UCSD-AML1 (cell line): ENCODE data around the gene RMND5A.
"Not testable (repeated sequence)": the region's sequence is repeated elsewhere in the genome, so short reads cannot be mapped to it uniquely, and the experiment has no call there.

Experiments
- DNase-seq: peaks from one replicate; lab custom pipeline; 2025; ENCODE audit not compliant: unreplicated experiment; lab: John Stamatoyannopoulos, UW

The RMND5A gene

DNA sequence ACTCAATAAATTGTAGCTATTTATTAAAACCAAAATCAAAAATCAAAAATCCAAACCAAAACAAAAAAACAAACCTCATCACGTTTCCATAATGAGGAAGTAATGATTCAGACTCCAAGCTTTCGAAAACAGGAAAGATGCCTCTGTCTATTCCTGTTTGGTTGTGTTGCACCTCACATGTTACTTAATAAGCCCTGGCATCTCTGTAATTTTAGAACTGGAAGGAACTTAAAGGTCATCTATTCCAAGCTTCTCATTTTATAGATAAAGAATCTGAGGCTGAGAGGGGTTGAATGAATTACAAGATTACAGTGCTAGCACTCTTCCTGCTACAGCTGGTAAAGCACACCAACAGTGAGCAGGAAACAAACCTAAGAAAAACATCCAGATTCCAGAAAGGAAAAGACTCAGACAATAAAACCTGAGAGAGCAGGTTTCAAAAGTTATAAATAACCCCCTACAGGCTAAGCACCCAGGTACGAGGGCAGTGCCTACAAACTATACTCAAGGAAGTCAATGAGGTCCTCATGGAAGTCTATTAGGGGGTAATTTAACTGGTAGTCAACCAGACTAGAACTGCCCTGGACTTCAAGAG is 5.4 kb upstream of the RMND5A start:
- not testable (repeated sequence) for DNase-seq

GRCh38 chr2:86719263-86719636 is 841 bp upstream of the RMND5A start:
- DNase-seq, result not testable (repeated sequence)

GRCh38 chr2:86720540-86721320 is 639 bp downstream of the RMND5A start:
- DNase-seq, result peak; percentile 48

DNA sequence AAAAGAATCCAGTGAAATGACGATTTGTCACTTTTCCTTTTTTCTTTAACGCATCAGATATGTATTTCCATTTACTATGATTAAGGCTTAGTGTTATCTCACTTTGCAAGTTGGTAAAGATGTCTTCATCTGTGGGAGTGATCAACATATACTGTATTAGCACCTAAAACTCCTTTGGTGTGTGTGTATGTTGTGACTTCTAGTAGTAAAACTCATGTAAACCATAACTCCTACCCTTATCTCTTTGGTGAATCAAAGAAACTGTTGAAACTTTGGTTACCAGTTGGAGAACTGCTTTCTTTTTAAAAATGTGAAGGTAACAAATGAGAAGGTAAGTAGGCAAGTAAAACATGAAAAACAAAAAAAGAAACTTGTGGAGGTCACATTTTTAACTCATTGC is 5.6 kb downstream of the RMND5A start:
- DNase-seq, result not testable (repeated sequence)

DNA sequence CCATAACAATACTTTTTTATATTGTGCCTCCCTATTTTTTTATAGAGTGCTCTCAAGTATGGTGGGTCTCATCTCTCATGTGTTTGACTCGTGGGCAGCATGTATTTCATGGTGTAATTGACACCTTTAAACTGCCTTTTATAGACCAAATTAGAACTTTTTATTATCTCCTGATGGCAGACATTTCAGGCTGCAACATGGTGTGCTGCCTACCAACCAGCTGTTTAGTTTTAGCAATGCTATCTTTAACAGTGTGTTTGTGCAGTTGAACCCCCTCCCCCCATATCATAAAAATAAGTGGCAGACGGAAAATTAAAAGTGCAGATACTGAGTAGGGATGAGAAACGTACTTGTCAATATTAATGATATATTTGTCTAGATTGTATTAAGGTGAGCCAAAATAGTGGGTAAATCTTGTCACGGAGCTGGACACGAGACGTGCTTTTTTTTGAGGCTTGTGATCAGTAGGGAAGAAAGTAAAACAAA is 12.0 kb downstream of the RMND5A start:
- not testable (repeated sequence) for DNase-seq

GRCh38 chr2:86732837-86733236 is 12.7 kb downstream of the RMND5A start:
- not testable (repeated sequence) for DNase-seq

- DNase-seq, result not testable (repeated sequence)
Measured at GRCh38 chr2:86733528-86733927, 13.4 kb downstream of the RMND5A start.

- DNase-seq, result not testable (repeated sequence)
Measured at GRCh38 chr2:86734896-86735295, 14.8 kb downstream of the RMND5A start.

DNA sequence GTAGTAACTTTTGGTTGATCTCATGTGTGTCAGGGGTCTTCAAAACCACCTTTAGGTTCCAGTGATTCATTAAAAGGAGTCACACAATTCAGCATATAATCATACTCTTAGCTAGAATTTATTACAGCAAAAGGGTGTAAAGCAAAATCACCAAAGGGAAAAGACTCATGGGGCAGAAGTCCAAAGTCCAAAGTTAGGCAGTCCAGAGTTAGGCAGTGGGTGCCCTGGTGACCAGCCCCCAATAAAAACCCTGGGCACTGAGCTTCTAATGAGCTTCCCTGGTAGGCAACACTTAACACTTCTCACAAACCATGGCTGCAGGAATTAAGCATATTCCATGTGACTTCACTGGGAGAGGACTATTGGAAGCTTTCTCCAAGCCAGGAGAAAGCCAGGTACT is 19.4 kb downstream of the RMND5A start:
- not testable (repeated sequence) for DNase-seq

DNA sequence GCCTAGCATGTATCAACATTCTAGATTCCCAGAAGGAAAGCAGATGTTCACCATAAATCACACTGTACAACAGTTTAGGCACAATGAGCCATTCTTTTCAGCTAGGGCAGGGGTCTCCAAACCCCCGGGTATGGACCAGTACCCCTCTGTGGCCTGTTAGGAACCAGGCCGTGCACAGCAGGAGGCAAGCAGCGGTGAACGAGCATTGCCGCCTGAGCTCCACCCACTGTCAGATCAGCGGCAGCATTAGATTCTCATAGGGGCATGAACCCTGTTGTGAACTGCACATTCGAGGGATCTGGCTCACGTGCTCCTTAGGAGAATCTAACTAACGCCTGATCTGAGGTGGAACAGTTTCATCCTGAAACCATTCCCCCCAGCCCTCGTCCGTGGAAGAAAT is 19.8 kb downstream of the RMND5A start:
- not testable (repeated sequence) for DNase-seq

GRCh38 chr2:86741889-86742498 is 21.9 kb downstream of the RMND5A start:
- not testable (repeated sequence) for DNase-seq

DNA sequence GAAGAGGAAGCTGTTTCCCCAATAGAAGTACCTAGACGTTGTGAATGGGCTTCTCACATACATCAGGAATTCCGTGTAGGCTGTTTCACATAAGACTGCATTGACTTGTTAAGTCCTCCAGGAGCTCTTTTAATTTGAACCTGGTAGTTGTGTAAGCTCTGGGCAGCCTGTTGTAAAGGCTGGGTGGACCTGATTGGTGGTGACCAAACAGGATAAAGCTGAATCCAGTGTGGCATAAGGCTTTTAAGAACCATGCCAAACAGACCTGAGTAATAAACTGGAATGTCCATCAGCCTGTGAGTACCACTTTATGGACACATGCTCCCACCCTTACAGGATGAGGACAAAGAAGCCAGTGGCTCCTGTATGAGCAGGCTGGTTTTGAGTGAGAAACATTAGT is 24.1 kb downstream of the RMND5A start:
- no peak for DNase-seq

DNA sequence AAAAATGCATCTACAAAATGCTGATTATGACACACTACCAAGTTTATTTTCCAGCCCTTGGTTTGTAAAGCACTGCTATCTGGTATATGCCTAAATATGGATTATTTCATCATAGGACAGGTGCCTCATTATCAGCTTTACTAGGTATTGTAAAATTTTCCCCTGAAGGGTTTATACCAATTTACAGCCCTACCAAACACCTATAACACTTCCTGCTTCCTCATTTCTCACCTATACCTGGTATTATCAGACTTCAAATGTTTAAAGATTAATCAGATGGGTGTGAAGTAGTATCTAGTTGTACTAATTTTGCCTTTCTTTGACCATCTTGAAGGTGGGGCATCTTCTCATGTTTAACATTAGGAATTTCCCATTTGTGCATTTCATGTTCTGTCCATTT is 26.8 kb downstream of the RMND5A start:
- DNase-seq, result no peak

GRCh38 chr2:86747711-86748639 is 27.9 kb downstream of the RMND5A start:
- DNase-seq, result no peak

GRCh38 chr2:86750240-86750839 is 30.2 kb downstream of the RMND5A start:
- DNase-seq, result no peak

GRCh38 chr2:86751778-86752177 is 31.7 kb downstream of the RMND5A start:
- no peak for DNase-seq

DNA sequence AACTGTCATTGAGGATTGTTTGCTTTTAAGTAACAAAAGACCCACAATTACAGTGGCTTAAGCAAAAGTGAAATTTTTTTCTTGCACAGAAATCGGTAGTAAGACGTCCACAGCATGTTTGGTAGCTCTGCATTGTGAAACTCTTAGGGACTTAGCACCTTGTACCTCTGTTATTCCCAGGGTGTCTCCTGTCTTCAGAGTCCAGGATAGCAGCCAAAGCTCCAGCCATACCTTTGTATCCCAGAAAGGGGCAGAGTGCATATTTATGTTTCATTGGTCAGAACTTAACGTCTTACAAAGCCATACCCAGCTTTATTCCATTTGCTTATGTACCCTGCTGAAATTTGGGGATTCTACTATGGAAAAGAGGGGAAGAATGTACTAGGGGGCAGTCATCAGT is 32.8 kb downstream of the RMND5A start:
- DNase-seq, result no peak

DNA sequence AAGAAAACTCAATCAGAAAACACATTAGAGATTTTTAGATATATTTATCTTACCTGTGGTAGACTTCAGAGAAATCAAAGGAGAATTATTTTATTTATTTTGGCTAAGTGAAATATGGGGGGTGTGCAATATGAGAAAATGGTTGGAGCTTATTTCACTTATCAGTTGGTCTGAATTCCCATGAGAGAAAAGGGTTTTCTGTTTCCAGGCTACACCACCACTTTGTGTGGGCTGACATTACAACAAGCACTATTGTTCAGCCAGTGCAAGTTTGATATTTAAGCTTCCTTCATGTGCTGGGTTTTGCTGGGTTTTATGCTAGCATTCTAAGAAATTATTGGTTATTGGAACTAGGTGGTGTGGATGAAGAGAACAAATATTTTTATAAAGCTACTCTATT is 33.5 kb downstream of the RMND5A start:
- DNase-seq, result no peak

DNA sequence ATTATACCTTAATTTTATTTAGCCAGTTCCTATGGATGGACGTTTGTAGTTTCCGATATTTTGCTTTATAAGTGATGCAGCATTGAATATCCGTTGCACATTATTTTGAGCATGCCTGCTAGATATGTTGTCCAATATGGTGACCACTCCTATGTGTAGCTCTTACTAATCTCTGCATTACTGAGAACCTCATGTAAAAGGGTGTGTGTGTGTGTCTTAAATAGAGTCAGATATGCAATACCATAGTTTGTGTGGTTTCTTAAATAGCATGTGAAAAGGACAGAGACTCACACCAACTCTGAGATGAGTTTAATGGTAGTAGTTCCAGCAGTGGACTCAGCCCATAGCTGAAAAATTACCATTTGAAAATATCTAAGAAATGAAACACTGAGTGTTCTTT is 38.3 kb downstream of the RMND5A start:
- no peak for DNase-seq

DNA sequence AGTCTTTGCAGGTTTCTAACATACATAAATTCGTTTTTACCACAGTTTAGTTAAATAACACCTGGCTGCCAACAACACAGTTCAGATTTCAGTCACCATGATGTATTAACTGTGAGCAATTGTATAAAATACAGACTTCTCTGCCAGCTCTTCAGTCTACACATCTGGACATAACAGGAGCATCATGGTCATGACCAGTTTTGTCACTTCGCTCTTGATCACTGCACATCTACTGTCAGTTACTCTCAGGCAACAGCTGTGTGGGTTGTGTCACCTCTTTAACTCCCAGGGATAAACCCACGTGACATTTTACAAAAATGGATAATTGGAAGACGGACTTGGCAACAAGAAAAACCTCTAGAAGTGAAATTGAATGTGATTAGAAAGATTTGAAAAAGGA is 40.3 kb downstream of the RMND5A start:
- no peak for DNase-seq
